ENCODE results near the gene SOX10.

- TF ChIP-seq CTCF (IDR thresholded peaks at IDR 0.05) (no peak), POLR2AphosphoS5 (IDR thresholded peaks at IDR 0.05; ENCODE audit: insufficient read depth in 1 of 2, low read depth in 1 of 2) (no peak)
Observed at GRCh38 chr22:37986371-37986770, 2.0 kb upstream of the SOX10 start.
